Spleen (tissue), 7 donors: ENCODE results near the gene ASXL3.

Experiments used
- POLR2AphosphoS5 ChIP-seq, 3 donors: sonication (generic); formaldehyde crosslinking; IDR thresholded peaks; one replicate each; pipeline ENCODE4 v1.5.1; 2017; ENCODE audit warnings: antibody characterized with exemption in 3 of 3
- TF ChIP-seq, protein P1 (sequence below), 11 experiments: fragments of 200-600 bp in 7 of 11; fragments of 450-650 bp in 4 of 11; sonication (generic) in 4 of 11; IDR thresholded peaks in 8 of 11; conservative IDR thresholded peaks in 3 of 11; 1 replicate in 7 of 11; 2 replicates in 4 of 11; pipeline versions ENCODE4 v1.4.0 to v1.8.0; 2016 to 2021; ENCODE audit warnings: antibody characterized with exemption in 11 of 11, inconsistent platforms in 4 of 11, mild to moderate bottlenecking in 1 of 11
- donor health status: DM: no; HTN: no; CAD: no; lungs with moderate emphysema.
- donor health status: DM: no; HTN: no; CAD: no.
- donor health status: DM: no; HTN: no; CAD: no.

- TF ChIP-seq, protein P1, sequence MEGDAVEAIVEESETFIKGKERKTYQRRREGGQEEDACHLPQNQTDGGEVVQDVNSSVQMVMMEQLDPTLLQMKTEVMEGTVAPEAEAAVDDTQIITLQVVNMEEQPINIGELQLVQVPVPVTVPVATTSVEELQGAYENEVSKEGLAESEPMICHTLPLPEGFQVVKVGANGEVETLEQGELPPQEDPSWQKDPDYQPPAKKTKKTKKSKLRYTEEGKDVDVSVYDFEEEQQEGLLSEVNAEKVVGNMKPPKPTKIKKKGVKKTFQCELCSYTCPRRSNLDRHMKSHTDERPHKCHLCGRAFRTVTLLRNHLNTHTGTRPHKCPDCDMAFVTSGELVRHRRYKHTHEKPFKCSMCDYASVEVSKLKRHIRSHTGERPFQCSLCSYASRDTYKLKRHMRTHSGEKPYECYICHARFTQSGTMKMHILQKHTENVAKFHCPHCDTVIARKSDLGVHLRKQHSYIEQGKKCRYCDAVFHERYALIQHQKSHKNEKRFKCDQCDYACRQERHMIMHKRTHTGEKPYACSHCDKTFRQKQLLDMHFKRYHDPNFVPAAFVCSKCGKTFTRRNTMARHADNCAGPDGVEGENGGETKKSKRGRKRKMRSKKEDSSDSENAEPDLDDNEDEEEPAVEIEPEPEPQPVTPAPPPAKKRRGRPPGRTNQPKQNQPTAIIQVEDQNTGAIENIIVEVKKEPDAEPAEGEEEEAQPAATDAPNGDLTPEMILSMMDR (IDR thresholded peaks at IDR 0.05 in 8 of 11, conservative IDR thresholded peaks at IDR 0.05 in 3 of 11): no peak
- no peak for TF ChIP-seq POLR2AphosphoS5 (IDR thresholded peaks at IDR 0.05)
These were observed 128.4 kb downstream of the ASXL3 start for GRCh38 chr18:33706391-33706790.
